ENCODE results near the gene GIT1.

GIT1 gene

DNA sequence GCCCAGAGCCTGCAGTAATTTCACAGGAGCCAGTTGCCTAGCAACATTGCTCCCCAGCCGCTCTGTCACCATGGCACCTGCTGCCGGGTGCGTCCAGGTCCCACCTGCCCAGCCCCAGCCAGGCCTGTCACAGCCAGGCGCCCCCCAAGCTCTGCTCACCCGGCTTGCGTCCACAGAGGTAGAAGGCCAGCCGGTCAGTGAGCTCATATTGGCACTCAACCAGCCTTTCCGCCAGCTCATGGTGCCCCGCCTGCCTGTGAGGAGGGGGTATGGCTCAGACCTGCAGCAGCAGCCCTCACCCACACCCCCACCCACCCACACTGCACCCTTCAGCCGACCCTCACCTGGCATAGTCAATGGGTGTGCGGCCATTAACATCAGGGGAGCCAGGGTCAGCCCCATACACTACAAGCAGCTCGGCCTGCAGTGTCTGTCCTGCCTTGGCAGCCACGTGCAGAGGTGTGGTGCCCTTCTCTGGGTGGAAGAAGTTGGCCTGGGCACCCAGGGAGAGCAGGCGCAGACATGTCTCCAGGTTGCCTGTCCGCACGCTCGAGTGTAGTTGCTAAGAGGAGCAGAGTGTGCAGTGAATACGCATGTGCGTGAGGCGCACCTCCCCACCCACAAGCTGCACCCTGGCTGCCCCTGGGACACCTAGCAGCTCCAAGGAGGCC is 7.7 kb downstream of the GIT1 start:
- Histone ChIP-seq H2BK12ac (ENCODE audit: low read length in 2 of 2) (no peak overlapping the region), H3K4me2 (ENCODE audit: low read length, poor library complexity, severe bottlenecking) (no peak overlapping the region), H2AK5ac (ENCODE audit: low read length, severe bottlenecking) (no peak overlapping the region), H3K18ac (ENCODE audit: low read depth in 1 of 2, low read length in 2 of 2) (no peak overlapping the region), H3K23ac (ENCODE audit: low read length in 2 of 2) (no peak overlapping the region), H3K4me3 (ENCODE audit: insufficient read depth in 1 of 2, low read depth in 1 of 2, low read length in 2 of 2) (no peak overlapping the region), H4K91ac (ENCODE audit: low read length) (no peak overlapping the region), H3K36me3 (ENCODE audit: control insufficient read depth in 1 of 2, insufficient read depth in 2 of 2, low read depth in 1 of 2, low read length in 2 of 2) (peaks cover 60 to 68% of the 10 kb centered on the region in 2 experiments), H3K4me1 (ENCODE audit: control insufficient read depth, insufficient read depth, low read depth, low read length) (peaks cover 31% of the 10 kb centered on the region), H3K14ac (ENCODE audit: low read length in 2 of 2) (no peak overlapping the region), H3K27me3 (ENCODE audit: control insufficient read depth in 1 of 2, insufficient read depth in 1 of 2, low read length in 2 of 2) (no peaks in the 10 kb centered on the region), H3K4ac (ENCODE audit: low read depth in 1 of 2, low read length in 2 of 2) (no peak overlapping the region), H3K9me3 (ENCODE audit: control insufficient read depth, low read length) (no peaks in the 10 kb centered on the region), H2BK5ac (ENCODE audit: low read depth, low read length, poor library complexity, severe bottlenecking) (no peak overlapping the region), H4K8ac (ENCODE audit: low read length) (no peak overlapping the region), H2BK120ac (ENCODE audit: low read depth, low read length) (no peak overlapping the region), H3K27ac (ENCODE audit: low read length, poor library complexity, severe bottlenecking) (no peak overlapping the region), H2BK15ac (ENCODE audit: low read depth, poor library complexity, severe bottlenecking) (no peak overlapping the region), H2AFZ (ENCODE audit: low read depth, low read length) (no peak overlapping the region), H3K79me1 (replicated peaks; ENCODE audit: low read length, poor library complexity, severe bottlenecking) (peaks cover 46% of the 10 kb centered on the region), H3K9ac (ENCODE audit: low read length) (no peak overlapping the region)
- 95% methylated on average over 20 of the region's 20 CpGs for WGBS
- DNase-seq: no peak

GRCh38 chr17:29579866-29580771 is 9.3 kb downstream of the GIT1 start:
- H3K79me1 ChIP-seq (replicated peaks; ENCODE audit: low read length, poor library complexity, severe bottlenecking): peaks cover 46% of the 10 kb centered on the region
- H2BK15ac ChIP-seq (ENCODE audit: low read depth, poor library complexity, severe bottlenecking): no peak overlapping the region
- no peak overlapping the region for H4K8ac ChIP-seq (ENCODE audit: low read length)
- peaks cover 76 to 84% of the 10 kb centered on the region in 2 experiments for H3K36me3 ChIP-seq (ENCODE audit: control insufficient read depth in 1 of 2, insufficient read depth in 2 of 2, low read depth in 1 of 2, low read length in 2 of 2)
- H3K27me3 ChIP-seq (ENCODE audit: control insufficient read depth in 1 of 2, insufficient read depth in 1 of 2, low read length in 2 of 2): no peaks in the 10 kb centered on the region
- H2AK5ac ChIP-seq (ENCODE audit: low read length, severe bottlenecking): no peak overlapping the region
- H3K18ac ChIP-seq (ENCODE audit: low read depth in 1 of 2, low read length in 2 of 2): no peak overlapping the region
- H3K4me3 ChIP-seq (ENCODE audit: insufficient read depth in 1 of 2, low read depth in 1 of 2, low read length in 2 of 2): no peak overlapping the region
- no peak overlapping the region for H3K14ac ChIP-seq (ENCODE audit: low read length in 2 of 2)
- peak; percentile 79 for DNase-seq
- peak overlapping the region; percentile 2 for H4K91ac ChIP-seq (ENCODE audit: low read length)
- no peak overlapping the region for H2BK120ac ChIP-seq (ENCODE audit: low read depth, low read length)
- H2AFZ ChIP-seq (ENCODE audit: low read depth, low read length): no peak overlapping the region
- peaks cover 20% of the 10 kb centered on the region for H3K4me1 ChIP-seq (ENCODE audit: control insufficient read depth, insufficient read depth, low read depth, low read length)
- WGBS: 78% methylated on average over 14 of the region's 15 CpGs
- no peak overlapping the region for H3K9ac ChIP-seq (ENCODE audit: low read length)
- H3K4me2 ChIP-seq (ENCODE audit: low read length, poor library complexity, severe bottlenecking): no peak overlapping the region
- no peak overlapping the region for H3K23ac ChIP-seq (ENCODE audit: low read length in 2 of 2)
- H3K27ac ChIP-seq (ENCODE audit: low read length, poor library complexity, severe bottlenecking): no peak overlapping the region
- no peaks in the 10 kb centered on the region for H3K9me3 ChIP-seq (ENCODE audit: control insufficient read depth, low read length)
- H2BK12ac ChIP-seq (ENCODE audit: low read length in 2 of 2): no peak overlapping the region
- H2BK5ac ChIP-seq (ENCODE audit: low read depth, low read length, poor library complexity, severe bottlenecking): no peak overlapping the region
- peak overlapping the region in 1 of 2 experiments; percentile 9 for H3K4ac ChIP-seq (ENCODE audit: low read depth in 1 of 2, low read length in 2 of 2)

DNA sequence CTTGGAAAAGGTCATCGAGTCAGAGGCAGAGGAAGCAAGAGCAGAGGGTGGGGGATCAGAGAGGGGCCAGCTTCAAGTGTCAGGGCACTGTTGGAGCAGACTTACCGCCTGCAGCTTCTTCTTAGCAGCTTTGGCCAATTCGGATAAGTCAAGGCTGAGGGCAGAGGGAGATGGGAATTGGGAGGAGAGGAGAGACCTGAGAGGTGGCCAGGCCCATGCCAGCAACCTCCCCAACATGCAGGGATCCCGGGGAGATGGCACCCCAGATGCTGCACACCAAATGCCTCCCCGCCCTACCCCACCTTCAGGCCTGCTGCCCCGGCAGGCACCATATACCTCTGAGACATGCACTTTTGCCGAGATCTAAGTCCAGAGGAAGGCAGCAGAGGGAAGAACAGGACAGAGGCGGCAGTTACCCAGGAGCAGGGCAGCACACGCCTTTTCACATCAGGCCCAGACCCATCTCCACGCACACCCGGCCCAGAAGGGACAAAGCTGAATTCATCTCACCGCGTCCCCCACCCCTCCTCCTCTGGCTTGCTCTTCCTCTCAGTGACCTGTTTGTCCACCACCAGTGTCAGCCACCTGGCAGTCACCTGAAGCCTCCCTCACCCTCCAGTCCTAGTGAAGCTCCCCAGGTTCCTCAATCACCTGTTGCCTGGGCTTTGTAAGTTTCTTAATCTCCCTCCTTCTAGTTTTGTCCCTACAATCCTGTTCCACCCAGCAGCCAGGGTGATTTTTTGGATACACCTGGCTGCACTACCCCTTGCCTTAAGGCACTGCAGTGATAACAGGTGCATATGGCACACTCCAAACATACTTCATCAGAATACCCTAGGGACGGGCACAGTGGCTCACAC is 10.6 kb downstream of the GIT1 start:
- Histone ChIP-seq H2BK5ac (ENCODE audit: low read depth, low read length, poor library complexity, severe bottlenecking) (no peak overlapping the region), H2BK15ac (ENCODE audit: low read depth, poor library complexity, severe bottlenecking) (no peak overlapping the region), H3K9me3 (ENCODE audit: control insufficient read depth, low read length) (no peaks in the 10 kb centered on the region), H4K91ac (ENCODE audit: low read length) (no peak overlapping the region), H2AFZ (ENCODE audit: low read depth, low read length) (no peak overlapping the region), H3K18ac (ENCODE audit: low read depth in 1 of 2, low read length in 2 of 2) (no peak overlapping the region), H2BK12ac (ENCODE audit: low read length in 2 of 2) (no peak overlapping the region), H3K4me3 (ENCODE audit: insufficient read depth in 1 of 2, low read depth in 1 of 2, low read length in 2 of 2) (no peak overlapping the region), H2BK120ac (ENCODE audit: low read depth, low read length) (no peak overlapping the region), H3K79me1 (replicated peaks; ENCODE audit: low read length, poor library complexity, severe bottlenecking) (peaks cover 50% of the 10 kb centered on the region), H3K4me1 (ENCODE audit: control insufficient read depth, insufficient read depth, low read depth, low read length) (peaks cover 12% of the 10 kb centered on the region), H4K8ac (ENCODE audit: low read length) (no peak overlapping the region), H3K23ac (ENCODE audit: low read length in 2 of 2) (no peak overlapping the region), H2AK5ac (ENCODE audit: low read length, severe bottlenecking) (no peak overlapping the region), H3K4ac (ENCODE audit: low read depth in 1 of 2, low read length in 2 of 2) (no peak overlapping the region), H3K4me2 (ENCODE audit: low read length, poor library complexity, severe bottlenecking) (no peak overlapping the region), H3K36me3 (ENCODE audit: control insufficient read depth in 1 of 2, insufficient read depth in 2 of 2, low read depth in 1 of 2, low read length in 2 of 2) (peaks cover 88 to 96% of the 10 kb centered on the region in 2 experiments), H3K9ac (ENCODE audit: low read length) (no peak overlapping the region), H3K14ac (ENCODE audit: low read length in 2 of 2) (no peak overlapping the region), H3K27ac (ENCODE audit: low read length, poor library complexity, severe bottlenecking) (no peak overlapping the region), H3K27me3 (ENCODE audit: control insufficient read depth in 1 of 2, insufficient read depth in 1 of 2, low read length in 2 of 2) (no peaks in the 10 kb centered on the region)
- 93% methylated on average over 14 of the region's 14 CpGs for WGBS
- no peak for DNase-seq
